Measurements from ENCODE around the gene TMEM39A.

Gene TMEM39A

DNA sequence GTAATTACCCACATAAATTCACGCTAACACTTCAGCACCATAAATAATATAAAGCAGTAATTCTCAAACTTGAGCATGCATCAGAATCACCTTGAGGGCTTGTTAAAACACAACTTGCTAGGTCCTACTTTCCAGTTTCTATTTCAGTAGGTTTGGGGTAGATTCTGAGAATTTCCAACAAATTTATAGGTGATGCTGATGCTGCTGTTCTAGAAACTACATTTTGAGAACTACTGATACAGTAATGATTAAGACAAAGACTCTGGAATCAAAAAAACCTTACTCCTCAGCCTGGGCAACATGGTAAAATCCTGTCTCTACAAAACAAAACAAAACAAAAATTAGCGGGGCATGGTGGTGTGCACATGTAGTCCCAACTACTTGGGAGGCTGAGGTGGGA is 18.8 kb downstream of the TMEM39A start:
- no peak for DNase-seq

DNA sequence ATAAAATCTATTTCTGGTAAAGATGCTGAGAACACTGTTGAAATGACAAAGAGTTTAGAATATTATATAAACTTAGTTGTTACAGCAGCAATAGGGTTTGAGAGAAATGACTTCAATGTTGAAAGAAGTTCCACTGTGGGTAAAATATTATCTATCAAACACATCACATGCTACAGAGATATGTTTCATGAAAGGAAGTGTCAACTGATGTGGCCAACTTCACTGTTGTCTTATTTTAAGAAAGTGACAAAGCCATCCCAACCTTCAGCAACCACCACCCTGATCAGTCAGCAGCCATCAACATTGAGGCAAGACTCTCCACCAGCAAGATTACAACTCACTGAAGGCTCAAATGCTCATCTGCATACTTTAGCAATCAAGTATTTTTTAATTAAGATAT is 20.2 kb downstream of the TMEM39A start:
- no peak for DNase-seq

DNA sequence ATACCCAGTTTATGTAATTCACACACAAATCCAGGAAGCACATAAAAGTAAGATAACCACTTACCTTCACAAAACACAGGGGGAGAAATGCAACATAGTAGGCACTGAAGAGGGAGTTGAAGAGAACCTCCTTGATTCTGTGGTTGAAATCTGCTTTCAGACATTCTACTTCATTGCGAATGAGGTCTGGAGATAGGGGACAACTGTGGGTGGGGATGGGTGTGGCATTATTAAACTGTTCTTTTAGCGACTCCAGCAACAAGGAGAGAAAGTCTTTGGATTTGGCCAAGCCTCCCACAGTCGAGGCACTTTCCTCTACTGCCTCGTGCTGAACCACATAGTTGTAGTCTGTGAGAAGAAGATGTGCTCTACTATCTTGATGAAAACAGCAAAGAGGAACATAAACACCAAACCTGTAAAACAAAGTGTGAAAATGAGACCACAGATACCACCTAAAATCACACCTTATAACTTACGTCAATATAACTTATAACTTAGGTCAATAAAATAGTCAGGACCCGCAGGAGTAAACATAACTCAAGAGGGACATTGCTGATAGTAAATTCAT is 25.6 kb downstream of the TMEM39A start:
- DNase-seq, result no peak

DNA sequence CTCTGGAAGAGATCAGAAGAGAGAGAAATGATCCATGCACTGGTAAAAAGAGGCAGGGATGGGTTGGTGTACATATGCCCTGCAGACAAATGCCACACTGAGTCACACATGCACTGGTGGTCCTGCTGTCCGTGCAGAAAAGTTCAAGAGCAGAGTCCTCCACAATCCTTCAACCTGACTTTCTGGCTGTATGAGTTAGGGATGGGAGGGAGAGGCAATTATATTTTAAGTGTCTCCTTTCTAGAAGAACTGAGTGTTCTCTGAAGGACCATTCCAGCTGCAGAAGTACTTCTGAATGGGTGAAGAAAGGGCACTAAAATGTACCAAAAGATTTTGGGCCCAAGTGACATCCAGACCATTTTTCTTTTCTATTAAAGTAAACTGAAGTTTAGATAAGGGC is 26.4 kb downstream of the TMEM39A start:
- no peak for DNase-seq

DNA sequence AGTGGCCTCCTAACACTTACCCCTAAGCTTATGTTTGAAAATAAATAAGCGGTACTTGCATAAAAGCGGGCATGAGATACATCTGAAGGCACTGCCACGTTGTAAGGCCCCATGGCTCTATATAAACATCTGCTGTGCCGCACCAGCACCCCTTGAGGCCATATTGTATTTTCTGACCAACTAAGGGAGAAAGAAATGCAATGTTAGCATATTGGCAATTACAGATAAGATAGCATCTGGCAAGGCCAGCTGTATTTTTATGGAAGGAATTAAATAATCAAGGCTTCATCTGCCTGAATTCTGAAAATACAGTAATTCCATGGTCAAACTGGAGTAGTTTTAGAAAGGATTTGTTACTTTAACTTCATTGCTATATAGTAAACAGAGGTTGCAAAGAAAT is 28.7 kb downstream of the TMEM39A start:
- no peak for DNase-seq

DNA sequence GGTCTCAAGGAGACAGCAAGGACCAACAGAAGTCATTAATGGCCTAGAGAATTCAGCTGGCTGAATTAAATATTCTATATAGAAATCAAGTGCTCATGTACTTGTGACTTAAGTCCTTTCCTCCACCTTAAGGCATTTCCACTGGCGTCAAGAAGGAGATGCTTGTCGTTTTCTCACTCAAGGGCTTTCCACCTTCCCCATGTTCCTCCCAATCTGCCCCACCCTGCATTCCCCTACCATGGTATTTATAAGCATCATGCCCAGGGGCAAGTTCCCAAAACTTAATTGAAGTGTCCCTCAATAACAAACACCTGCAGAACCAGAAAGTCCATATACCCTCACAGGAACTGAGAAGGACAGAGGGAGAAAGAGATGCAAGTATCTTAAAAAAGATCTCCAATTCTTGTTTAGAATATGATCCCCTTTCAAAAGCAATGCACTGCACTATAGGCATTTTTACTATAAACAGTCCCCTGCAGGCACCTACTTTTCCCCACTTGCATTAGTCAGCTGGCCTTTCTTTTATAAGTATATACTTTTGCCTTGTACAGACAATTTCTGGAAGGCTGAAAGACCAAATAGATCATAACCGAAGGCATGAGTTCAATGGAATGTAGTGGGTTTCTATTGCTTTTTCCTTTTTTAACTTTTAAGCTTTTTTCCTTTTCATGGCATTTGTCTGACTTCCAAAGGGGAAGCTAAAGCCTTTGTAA is 29.6 kb downstream of the TMEM39A start:
- no peak for DNase-seq

DNA sequence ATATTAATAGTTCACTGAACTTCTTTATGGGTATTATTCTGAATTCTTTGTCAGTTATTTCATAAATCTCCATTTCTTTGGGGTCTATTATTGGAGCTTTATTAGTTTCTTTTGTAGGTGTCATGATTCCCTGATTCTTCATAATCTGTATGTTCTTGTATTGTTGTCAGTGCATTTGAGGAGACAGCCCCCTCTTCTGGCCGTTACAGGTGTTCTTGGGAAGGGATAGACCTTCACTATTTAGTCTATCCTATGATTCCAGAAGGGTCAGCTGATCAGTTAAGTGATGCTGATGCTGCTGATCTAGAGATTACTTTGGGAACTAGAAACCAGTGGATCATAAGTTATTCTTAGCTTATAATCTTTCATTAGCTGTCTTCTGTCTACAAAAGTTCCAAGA is 34.9 kb downstream of the TMEM39A start:
- DNase-seq, result no peak

DNA sequence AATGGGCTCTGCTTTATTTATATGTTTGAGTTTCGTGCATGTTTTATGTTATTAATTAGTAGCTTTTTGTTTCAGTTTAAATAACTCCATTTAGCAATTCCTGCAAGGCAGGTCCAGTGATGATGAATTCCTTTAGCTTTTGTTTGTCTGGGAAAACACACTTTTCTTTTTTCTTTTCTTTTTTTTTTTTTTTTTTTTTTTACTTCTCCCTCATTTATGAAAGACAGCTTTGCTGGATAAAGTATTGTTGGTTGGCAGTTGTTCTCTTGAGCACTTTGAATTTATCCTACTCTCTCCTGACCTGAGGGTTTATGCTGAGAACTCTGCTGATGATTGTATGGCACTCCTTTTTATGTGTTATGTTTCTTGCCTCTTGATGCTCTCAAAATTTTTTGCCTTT is 35.7 kb downstream of the TMEM39A start:
- no peak for DNase-seq

DNA sequence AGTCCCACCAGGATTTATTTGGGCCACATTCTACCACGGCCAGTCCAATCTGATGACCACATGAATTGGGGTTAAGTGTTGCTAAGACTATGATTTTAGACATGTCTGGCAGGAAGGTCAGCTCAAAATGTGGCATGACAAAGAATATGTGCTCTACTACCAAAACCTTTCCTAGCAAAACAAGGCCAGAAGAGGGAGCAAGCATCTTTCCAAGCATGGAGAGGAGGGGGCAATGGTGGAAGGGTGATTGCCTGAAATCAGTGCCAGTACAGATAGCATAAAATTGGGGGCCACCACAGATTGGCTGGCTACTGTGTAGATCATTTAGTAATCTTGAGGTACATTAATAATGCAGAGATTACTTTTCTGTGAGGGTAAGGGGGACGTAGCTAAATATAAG is 43.2 kb downstream of the TMEM39A start:
- no peak for DNase-seq

DNA sequence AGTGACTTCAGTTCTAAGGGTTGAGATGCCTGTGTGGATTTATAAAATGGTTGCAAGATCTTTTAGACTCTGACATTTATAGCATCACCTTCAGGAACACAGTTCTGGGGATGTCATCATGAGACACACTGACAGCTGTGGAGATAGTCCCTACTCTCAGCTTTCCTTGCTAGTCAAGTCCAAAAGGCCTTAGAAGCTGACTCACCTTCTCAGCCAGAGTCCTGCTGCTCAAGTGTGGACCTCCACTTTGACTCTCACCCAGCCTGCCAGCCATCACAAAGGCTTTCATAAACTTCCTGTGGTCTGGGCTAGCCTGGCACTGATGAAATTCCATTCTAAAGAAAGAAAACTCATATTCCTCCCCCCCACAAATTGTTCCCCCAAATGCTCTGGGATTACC is 44.8 kb downstream of the TMEM39A start:
- DNase-seq, result no peak

DNA sequence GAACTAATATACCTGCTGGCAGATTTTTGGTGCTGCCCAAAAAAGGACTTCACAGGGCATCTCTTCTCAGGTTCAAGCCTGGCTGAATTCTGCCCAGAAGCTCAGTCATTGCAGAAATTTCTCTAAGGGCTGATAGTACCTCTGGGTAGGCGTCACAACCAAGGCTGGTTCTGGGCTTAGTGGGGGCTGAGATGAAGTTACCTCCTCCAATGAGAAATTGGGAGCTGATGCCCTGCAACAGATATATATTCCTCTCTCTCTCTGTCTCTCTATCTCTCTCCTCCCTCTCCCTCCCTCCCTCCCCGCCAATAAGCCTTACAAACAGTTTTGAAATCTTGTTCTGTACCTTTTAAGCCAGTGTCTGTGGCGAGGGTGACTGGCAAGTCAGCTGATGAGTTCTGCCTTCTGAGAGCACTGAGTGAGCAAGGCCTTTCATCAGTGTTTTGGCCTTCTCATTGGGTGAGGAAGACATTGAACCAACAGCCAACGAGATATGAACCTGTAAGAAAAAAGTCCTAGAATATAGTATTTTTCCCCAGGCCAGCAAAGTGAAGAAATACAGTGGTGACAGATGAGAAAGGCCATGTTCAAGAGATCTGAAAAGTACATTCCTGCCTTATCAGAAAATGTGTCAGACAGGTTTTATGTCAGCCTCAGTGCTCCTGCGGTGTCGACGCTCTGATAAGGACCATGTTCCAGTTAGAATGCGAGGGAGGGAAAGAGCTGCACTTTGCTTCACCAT is 45.5 kb downstream of the TMEM39A start:
- DNase-seq, result no peak

DNA sequence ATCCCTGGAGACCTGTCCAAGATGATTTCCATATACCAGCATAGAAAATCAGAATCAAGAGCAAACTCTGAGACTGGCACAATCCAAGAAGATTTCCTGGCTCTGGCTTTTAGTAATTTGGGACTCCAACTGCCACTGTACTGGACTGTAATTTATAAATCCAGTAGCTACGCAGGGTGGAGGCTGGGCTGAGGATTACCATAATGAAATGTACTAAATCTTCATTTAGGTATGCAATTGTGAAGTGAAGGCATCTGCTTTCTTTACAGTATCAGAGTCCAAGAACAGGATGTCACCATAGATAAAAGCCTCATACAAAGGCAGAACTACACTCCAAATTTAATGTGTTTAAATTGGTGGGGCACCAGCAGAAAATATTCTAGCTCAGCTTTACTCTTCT is 46.5 kb downstream of the TMEM39A start:
- DNase-seq, result no peak

DNA sequence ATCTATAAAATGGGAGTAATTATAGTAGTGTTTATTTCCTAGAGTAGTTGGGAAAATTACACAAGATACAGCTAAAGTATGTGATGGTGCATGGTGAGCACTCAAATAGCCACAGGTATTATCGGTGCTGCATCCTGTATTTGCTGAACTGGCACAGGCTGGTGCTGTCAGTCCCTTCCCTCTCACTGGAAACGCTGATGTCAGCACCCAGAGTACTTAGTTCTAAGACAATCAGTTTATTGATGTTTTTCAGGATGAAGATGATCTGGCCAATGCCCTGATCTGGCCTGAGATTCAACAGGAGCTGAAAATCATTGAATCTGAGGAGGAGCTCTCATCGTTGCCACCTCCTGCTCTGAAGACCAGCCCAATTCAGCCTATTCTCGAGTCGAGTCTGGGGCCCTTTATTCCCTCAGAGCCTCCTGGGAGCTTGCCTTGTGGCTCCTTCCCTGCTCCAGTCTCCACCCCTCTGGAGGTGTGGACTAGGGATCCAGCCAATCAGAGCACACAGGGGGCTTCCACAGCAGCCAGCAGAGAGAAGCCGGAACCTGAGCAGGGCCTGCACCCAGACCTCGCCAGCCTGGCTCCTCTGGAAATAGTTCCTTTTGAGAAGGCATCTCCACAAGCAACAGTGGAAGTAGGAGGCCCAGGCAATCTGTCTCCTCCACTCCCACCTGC is 49.7 kb downstream of the TMEM39A start:
- no peak for DNase-seq

DNA sequence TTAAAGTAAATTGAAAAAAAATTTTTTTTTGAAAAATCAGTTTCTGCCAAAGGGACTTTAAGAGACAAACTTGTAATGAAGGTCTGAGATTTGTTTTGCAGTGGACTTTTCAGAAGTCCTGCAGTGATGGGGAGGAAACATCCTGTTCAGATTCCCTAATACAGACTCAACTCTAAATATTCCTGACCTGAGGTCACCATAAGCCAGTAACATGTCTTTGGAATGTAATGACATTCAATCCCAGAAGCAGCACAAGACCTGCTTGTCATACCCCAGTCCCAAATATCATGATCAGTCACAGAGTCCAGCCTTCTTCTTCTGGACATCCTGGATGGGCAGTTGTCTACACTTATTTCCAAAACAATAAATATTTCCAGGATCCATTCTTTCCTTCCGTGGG is 53.6 kb downstream of the TMEM39A start:
- DNase-seq, result no peak

DNA sequence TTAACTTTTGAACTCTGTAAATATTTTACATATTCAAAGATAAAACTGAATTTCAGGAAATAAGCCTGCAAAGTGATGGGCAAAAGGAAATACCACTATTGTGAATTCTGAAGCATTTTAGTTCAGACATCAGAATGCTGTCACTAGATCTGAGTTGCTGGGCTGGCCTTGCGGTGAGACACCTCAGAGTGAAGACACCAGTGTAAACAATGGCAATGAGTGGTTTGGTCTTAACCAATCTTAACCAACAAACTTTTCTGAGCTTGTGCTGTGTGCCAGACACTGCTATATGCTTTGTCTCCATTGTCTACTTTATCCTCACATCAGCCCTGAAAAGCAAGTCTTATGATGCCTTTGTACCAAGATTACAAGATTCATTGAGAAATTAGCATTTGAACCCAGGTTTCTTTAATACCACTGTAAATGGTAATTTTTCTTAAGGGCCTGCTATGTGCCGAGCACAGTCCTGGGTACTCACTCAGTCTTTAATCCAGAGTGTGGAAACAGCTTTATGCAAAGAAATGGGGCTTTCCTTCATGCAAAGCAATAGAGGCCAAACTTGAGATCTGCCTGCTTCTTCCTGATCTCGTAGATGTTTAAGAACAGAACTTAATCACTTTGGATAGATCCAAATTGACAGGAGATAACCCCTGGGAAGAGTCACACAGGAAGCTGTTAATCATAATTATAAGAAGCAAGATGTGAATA is 55.0 kb downstream of the TMEM39A start:
- no peak for DNase-seq

DNA sequence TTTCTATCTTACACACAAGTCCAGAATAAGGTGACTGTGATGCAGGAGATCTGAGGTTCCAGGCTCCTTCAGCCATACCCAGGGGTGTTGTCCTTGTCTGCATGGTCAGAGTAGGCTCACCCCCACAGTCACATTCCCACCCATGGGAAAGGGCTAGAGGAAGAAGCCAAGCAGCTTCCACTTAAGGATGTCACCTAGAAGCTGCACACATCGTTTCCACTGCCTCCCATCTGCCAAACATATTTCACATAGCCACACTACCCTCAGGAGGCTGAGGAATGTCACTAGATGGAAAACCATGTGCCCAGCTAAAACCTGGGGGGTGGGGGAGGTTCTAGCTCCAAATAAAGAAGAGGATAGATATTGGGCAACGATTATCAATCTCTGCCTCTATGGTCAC is 58.1 kb downstream of the TMEM39A start:
- no peak for DNase-seq

DNA sequence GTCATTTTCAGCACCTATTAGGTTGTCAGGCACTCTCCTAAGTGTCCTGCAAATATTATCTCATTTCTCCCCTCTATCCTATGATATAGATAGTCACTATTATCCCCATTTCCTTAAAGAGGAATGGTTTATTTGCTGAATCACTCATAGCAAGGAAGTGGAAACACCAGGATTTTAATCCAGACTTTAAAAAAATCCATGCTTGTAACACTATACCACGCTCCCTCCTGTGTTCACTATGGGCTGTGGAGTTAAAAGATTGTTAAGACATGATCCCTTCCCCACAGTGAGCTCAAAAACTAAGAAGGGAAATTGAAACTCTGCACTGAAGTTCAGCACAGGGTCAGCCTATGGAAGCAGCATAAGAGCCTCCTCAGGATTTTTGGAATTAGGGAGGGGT is 60.2 kb downstream of the TMEM39A start:
- DNase-seq, result no peak

DNA sequence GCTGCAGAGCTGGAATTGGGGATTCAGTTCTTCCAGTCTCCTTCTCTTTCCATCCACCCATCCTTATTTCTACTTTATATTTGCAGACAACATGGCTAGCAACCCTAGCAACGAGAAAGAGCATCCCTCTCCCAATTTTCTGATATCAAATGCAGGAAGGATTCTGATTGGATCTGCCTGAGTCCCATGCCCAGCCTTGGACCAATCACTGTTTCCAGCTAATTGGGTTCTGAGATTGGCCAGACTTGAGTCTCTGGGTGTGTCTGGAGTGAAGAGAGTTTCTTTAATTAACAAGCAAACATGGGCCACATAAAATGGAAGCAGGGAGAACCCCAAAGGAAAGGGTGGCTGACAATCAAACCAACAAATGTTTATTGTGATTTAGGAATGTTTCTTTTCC is 60.6 kb downstream of the TMEM39A start:
- no peak for DNase-seq

DNA sequence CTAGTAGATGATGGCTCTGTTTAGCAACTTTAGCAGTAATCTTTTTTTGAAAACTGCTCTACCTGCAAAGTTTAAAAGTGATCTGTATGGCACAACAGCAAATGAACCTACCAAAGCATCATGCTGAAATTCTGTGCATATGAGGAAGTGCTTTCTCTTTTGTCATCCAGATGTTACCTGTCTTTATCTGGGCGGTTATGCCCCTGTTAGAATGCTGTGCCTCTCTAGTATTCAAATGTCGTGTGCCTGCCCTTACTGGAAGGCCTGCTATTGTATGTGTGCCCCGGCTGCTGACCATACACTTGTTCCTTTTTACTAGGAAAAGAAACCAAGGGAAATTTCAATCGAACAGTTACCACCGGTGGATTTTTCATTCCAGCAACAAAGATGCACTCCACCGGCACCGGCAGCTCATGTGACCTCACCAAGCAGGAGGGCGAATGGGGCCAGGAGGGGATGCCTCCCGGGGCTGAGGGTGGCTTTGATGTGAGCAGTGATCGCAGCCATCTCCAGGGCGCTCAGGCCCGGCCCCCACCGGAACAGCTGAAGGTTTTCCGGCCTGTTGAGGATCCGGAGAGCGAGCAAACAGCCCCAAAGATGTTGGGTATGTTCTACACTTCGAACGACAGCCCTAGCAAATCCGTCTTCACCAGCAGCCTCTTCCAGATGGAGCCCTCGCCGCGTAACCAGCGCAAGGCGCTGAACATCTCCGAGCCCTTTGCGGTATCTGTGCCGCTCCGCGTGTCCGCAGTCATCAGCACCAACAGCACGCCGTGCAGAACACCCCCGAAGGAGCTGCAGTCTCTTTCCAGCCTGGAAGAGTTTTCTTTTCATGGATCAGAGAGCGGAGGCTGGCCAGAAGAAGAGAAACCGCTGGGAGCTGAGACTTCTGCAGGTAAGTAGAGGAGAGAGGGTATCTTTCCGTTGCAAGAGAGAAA is 61.6 kb downstream of the TMEM39A start:
- no peak for DNase-seq

DNA sequence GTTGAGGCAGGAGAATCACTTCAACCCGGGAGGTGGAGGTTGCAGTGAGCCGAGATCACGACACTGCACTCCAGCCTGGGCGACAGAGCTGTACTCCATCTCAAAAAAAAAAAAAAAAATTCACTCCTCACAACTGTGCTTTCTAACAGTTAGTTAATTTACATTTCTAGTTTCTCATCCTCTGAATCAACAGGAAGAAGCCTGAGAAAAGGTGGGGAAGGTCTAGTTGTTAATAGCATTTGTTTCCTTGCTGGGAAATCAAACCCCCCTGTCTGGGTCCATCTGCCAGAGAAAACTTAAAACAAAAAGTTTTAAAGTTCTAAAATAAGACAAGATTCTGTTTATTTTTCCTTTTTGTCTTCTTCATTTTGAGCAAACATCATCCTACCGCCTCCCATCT is 62.3 kb downstream of the TMEM39A start:
- no peak for DNase-seq

DNA sequence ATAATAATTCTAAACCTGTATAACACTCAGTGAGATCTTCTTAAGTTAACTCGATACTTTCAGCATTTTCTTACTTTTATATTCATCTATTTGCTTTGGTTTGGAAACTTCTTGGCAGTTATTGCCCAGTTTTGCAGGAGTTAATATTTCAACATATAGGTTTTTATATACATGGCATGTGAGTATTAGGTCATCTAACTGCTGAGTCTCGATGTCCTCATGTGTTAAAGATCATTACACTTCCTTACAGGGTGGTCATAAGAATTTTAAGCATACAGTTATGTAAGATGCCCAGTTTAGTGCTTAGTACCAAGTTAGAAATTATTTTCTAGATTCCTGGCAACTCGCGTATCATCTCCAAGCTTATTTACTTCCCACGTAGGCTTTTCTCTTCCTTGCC is 62.9 kb downstream of the TMEM39A start:
- DNase-seq, result peak; percentile 70 to 84

DNA sequence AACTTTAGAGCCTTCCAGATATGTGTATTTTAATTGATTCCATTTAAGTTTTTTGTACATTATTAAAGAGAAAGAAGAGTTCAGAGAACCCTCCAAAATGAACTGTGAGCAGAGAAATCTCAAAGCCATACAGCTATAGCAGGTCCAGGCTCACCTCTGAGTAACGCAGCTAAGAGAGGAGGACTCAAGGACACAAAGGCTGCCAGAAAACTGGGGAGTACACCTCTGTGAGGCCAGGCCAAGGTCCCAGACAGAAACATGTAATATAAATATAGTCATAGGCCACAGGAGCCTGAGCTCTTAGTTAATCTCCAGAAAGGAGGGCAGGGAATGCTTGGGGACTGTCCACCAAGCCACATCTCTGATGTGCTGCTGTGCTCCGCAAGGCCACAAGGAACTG is 66.5 kb downstream of the TMEM39A start:
- DNase-seq, result no peak

Measured in inflammatory macrophage (primary cell).